ENCODE measurements around the gene PCDH8. TPM values are rescaled to one million over a fixed set of nuclear protein-coding genes. Genes with fewer than 3 reads are reported as not detected.

Gene PCDH8
- total and polyA plus RNA-seq, 2 of the 13 experiments (the other 11 are each of a cell fraction or from before 2014, with no cell fraction given) = not detected

GRCh38 chr13:52850396-52851136, 2.1 kb upstream of the PCDH8 start (continued):
- peak; percentile 93 for TF ChIP-seq ZNF749 (CRISPR knock-in tag; IDR thresholded peaks at IDR 0.05; ENCODE audit: borderline replicate concordance)
- TF ChIP-seq NR2F6 (IDR thresholded peaks at IDR 0.05) = peak; percentile 42; the same call in 1 of the 2 replicates
- TF ChIP-seq NR2F6 (CRISPR knock-in tag; IDR thresholded peaks at IDR 0.05) = peak; percentile 69
- TF ChIP-seq ZNF619 (CRISPR knock-in tag; IDR thresholded peaks at IDR 0.05) = no peak
- peak; percentile 69; the same call in 1 of the 2 replicates for TF ChIP-seq ZNF768 (CRISPR knock-in tag; IDR thresholded peaks at IDR 0.05)
- peak; percentile 54; the same call in 1 of the 2 replicates for TF ChIP-seq DZIP1 (CRISPR knock-in tag; IDR thresholded peaks at IDR 0.05)
- TF ChIP-seq IRF9 (CRISPR knock-in tag; IDR thresholded peaks at IDR 0.05; ENCODE audit: borderline replicate concordance) = peak; percentile 79
- TF ChIP-seq KMT2B (CRISPR knock-in tag; IDR thresholded peaks at IDR 0.05) = peak; percentile 37; the same call in 1 of the 2 replicates
- TF ChIP-seq TBX2 (CRISPR knock-in tag; IDR thresholded peaks at IDR 0.05; ENCODE audit: borderline replicate concordance) = peak; percentile 70
- peak; percentile 80; the same call in 1 of the 2 replicates for TF ChIP-seq ZNF709 (CRISPR knock-in tag; IDR thresholded peaks at IDR 0.05)
- peak; percentile 62; the same call in 1 of the 2 replicates for TF ChIP-seq JUNB (CRISPR knock-in tag; IDR thresholded peaks at IDR 0.05; ENCODE audit: borderline replicate concordance)
- peak; percentile 73; the same call in 1 of the 2 replicates for TF ChIP-seq ZNF124 (CRISPR knock-in tag; IDR thresholded peaks at IDR 0.05)
- peak; percentile 90; the same call in 1 of the 2 replicates for TF ChIP-seq AHR (CRISPR knock-in tag; IDR thresholded peaks at IDR 0.05)
- TF ChIP-seq ATAD3A (CRISPR knock-in tag; IDR thresholded peaks at IDR 0.05) = peak; percentile 77; the same call in 1 of the 2 replicates
- 0 out of 2 replicates have a peak, but pooled peaks have one; percentile 65 for TF ChIP-seq ZHX1 (CRISPR knock-in tag; IDR thresholded peaks at IDR 0.05; ENCODE audit: low read depth)
- TF ChIP-seq HDAC2 (CRISPR knock-in tag; IDR thresholded peaks at IDR 0.05) = peak; percentile 80
- peak; percentile 34; the same call in 1 of the 2 replicates for TF ChIP-seq BRF2 (CRISPR knock-in tag; IDR thresholded peaks at IDR 0.05)
- peak; percentile 72; the same call in 1 of the 2 replicates for TF ChIP-seq ZNF274 (CRISPR knock-in tag; IDR thresholded peaks at IDR 0.05)
- no peak for TF ChIP-seq ZNF75D (CRISPR knock-in tag; IDR thresholded peaks at IDR 0.05; ENCODE audit: borderline replicate concordance)
- TF ChIP-seq SAP130 (CRISPR knock-in tag; IDR thresholded peaks at IDR 0.05; ENCODE audit: low read depth) = peak; percentile 76
- TF ChIP-seq SALL2 (CRISPR knock-in tag; IDR thresholded peaks at IDR 0.05) = peak; percentile 81
- 0 out of 2 replicates have a peak, but pooled peaks have one; percentile 49 for TF ChIP-seq MTA3 (CRISPR knock-in tag; IDR thresholded peaks at IDR 0.05)
- no peak for TF ChIP-seq ZFX (CRISPR knock-in tag; IDR thresholded peaks at IDR 0.05; ENCODE audit: low read depth)
